GM08714 (cell line): ENCODE measurements around the gene SHROOM3.

Experiments used
- H3K4me3 ChIP-seq: fragments of 200-500 bp; sonication (Bioruptor generic); 2 replicates; pipeline ENCODE4 v1.5.1; 2014; ENCODE audit warnings: mild to moderate bottlenecking, low read length, inconsistent platforms
- ZNF274 ChIP-seq: IDR thresholded peaks from 2 replicates; pipeline ENCODE4 v1.6.1; 2012; ENCODE audit warnings: mild to moderate bottlenecking, low read depth, low read length

The SHROOM3 gene

GRCh38 chr4:76781698-76782595 lies 346.9 kb downstream of the SHROOM3 start:
- TF ChIP-seq ZNF274, result no peak
- H3K4me3 ChIP-seq, result no peak overlapping the region

GRCh38 chr4:76782837-76783236 lies 347.8 kb downstream of the SHROOM3 start:
- H3K4me3 ChIP-seq, result no peak overlapping the region
- no peak for TF ChIP-seq ZNF274

- TF ChIP-seq ZNF274, result no peak
Observed at GRCh38 chr4:76783836-76784235, 348.8 kb downstream of the SHROOM3 start.

GRCh38 chr4:76784237-76784636 lies 349.2 kb downstream of the SHROOM3 start:
- no peak for TF ChIP-seq ZNF274
- no peak overlapping the region for H3K4me3 ChIP-seq

More at GRCh38 chr4:76783836-76784235, 348.8 kb downstream of the SHROOM3 start:
- no peak overlapping the region for H3K4me3 ChIP-seq

- no peak for TF ChIP-seq ZNF274
- H3K4me3 ChIP-seq, result no peak overlapping the region
Observed at GRCh38 chr4:76787898-76788297, 352.9 kb downstream of the SHROOM3 start.

- TF ChIP-seq ZNF274, result no peak
- H3K4me3 ChIP-seq, result no peak overlapping the region
Observed at GRCh38 chr4:76790377-76790776, 355.3 kb downstream of the SHROOM3 start.

- TF ChIP-seq ZNF274, result no peak
- H3K4me3 ChIP-seq, result no peak overlapping the region
Observed at GRCh38 chr4:76791479-76791878, 356.4 kb downstream of the SHROOM3 start.

- no peak overlapping the region for H3K4me3 ChIP-seq
- no peak for TF ChIP-seq ZNF274
Observed at GRCh38 chr4:76792418-76792817, 357.4 kb downstream of the SHROOM3 start.

- no peak overlapping the region for H3K4me3 ChIP-seq
- no peak for TF ChIP-seq ZNF274
Observed at GRCh38 chr4:76795243-76795642, 360.2 kb downstream of the SHROOM3 start.

GRCh38 chr4:76799140-76799539 lies 364.1 kb downstream of the SHROOM3 start:
- no peak overlapping the region for H3K4me3 ChIP-seq
- TF ChIP-seq ZNF274, result no peak

GRCh38 chr4:76799718-76800117 lies 364.7 kb downstream of the SHROOM3 start:
- no peak for TF ChIP-seq ZNF274
- no peak overlapping the region for H3K4me3 ChIP-seq

- no peak overlapping the region for H3K4me3 ChIP-seq
Observed at GRCh38 chr4:76800902-76801301, 365.9 kb downstream of the SHROOM3 start.

GRCh38 chr4:76801621-76802235 lies 366.7 kb downstream of the SHROOM3 start:
- TF ChIP-seq ZNF274, result no peak
- no peak overlapping the region for H3K4me3 ChIP-seq

More at GRCh38 chr4:76800902-76801301, 365.9 kb downstream of the SHROOM3 start:
- TF ChIP-seq ZNF274, result no peak

- H3K4me3 ChIP-seq, result no peak overlapping the region
Observed at GRCh38 chr4:76802236-76803021, 367.4 kb downstream of the SHROOM3 start.

More at GRCh38 chr4:76802236-76803021, 367.4 kb downstream of the SHROOM3 start:
- no peak for TF ChIP-seq ZNF274
